H9 (cell line): ENCODE data around the gene SSPN. TPM values are rescaled to one million over a fixed set of nuclear protein-coding genes. Genes with fewer than 3 reads are reported as not detected.

ENCODE experiments used
- DNase-seq: peaks from one replicate; pipeline ENCODE4 v3.0.0-alpha.2; 2017
- H2AFZ ChIP-seq: one replicate; pipeline ENCODE4 v1.6.1; 2013; ENCODE audit warnings: mild to moderate bottlenecking, low read length, control low read depth, moderate library complexity
- H2AK5ac ChIP-seq: 2 replicates; pipeline ENCODE4 v1.6.1; 2013; ENCODE audit warnings: low read length, control low read depth, mixed read lengths; ENCODE audit not compliant: insufficient read length
- H2BK120ac ChIP-seq: one replicate; pipeline ENCODE4 v1.6.1; 2013; ENCODE audit warnings: low read depth, mild to moderate bottlenecking, low read length, control low read depth, inconsistent platforms; ENCODE audit not compliant: poor library complexity, severe bottlenecking
- H2BK12ac ChIP-seq: 2 replicates; pipeline ENCODE4 v1.6.1; 2013; ENCODE audit warnings: low read length, control low read depth, mixed read lengths, low read depth; ENCODE audit not compliant: insufficient read length
- H2BK15ac ChIP-seq: 2 replicates; pipeline ENCODE4 v1.6.1; 2013; ENCODE audit warnings: low read depth, low read length, control low read depth
- H2BK20ac ChIP-seq: one replicate; pipeline ENCODE4 v1.6.1; 2013; ENCODE audit warnings: low read depth, mild to moderate bottlenecking, low read length, control low read depth, inconsistent platforms; ENCODE audit not compliant: poor library complexity, severe bottlenecking
- H2BK5ac ChIP-seq: 2 replicates; pipeline ENCODE4 v1.6.1; 2013; ENCODE audit warnings: low read length, control low read depth, mixed read lengths; ENCODE audit not compliant: insufficient read length
- H3K14ac ChIP-seq: 2 replicates; pipeline ENCODE4 v1.6.1; 2013; ENCODE audit warnings: low read length, control low read depth; ENCODE audit not compliant: insufficient read depth
- H3K18ac ChIP-seq: 2 replicates; pipeline ENCODE4 v1.6.1; 2013; ENCODE audit warnings: low read depth, mild to moderate bottlenecking, mixed read lengths, low read length, control low read depth; ENCODE audit not compliant: insufficient read length
- H3K23ac ChIP-seq: 2 replicates; pipeline ENCODE4 v1.6.1; 2013; ENCODE audit warnings: low read length, control low read depth, mixed read lengths, low read depth; ENCODE audit not compliant: insufficient read length
- H3K23me2 ChIP-seq: 2 replicates; pipeline ENCODE4 v1.6.1; 2013; ENCODE audit warnings: low read depth, mild to moderate bottlenecking, mixed read lengths, low read length, control low read depth; ENCODE audit not compliant: insufficient read length, poor library complexity, severe bottlenecking
- H3K27ac ChIP-seq: 2 replicates; pipeline ENCODE4 v1.5.1; 2013; ENCODE audit warnings: low read length, control low read depth, mixed read lengths, low read depth; ENCODE audit not compliant: insufficient read length
- H3K27me3 ChIP-seq: 2 replicates; pipeline ENCODE4 v1.6.1; 2013; ENCODE audit warnings: low read length, control low read depth, inconsistent platforms; ENCODE audit not compliant: insufficient read depth
- H3K4ac ChIP-seq: 2 replicates; pipeline ENCODE4 v1.6.1; 2013; ENCODE audit warnings: low read depth, mild to moderate bottlenecking, control low read depth, inconsistent platforms, low read length, moderate library complexity
- H3K4me1 ChIP-seq: 2 replicates; pipeline ENCODE4 v1.6.1; 2013; ENCODE audit warnings: low read length, control low read depth, inconsistent platforms; ENCODE audit not compliant: insufficient read depth
- H3K4me2 ChIP-seq: 2 replicates; pipeline ENCODE4 v1.6.1; 2013; ENCODE audit warnings: low read length, control low read depth, mixed read lengths; ENCODE audit not compliant: insufficient read length, insufficient read depth
- H3K56ac ChIP-seq: 2 replicates; pipeline ENCODE4 v1.6.1; 2013; ENCODE audit warnings: low read depth, mild to moderate bottlenecking, mixed read lengths, low read length, control low read depth; ENCODE audit not compliant: insufficient read length
- H3K79me1 ChIP-seq: 2 replicates; pipeline ENCODE4 v1.6.1; 2013; ENCODE audit warnings: low read depth, mild to moderate bottlenecking, moderate library complexity, low read length, control low read depth, inconsistent platforms; ENCODE audit not compliant: insufficient read depth, poor library complexity, severe bottlenecking
- H3K79me2 ChIP-seq: 2 replicates; pipeline ENCODE4 v1.6.1; 2013; ENCODE audit warnings: low read length, control low read depth, inconsistent platforms; ENCODE audit not compliant: insufficient read depth
- H3K9ac ChIP-seq: 2 replicates; pipeline ENCODE4 v1.6.1; 2013; ENCODE audit warnings: low read length, control low read depth, mixed read lengths; ENCODE audit not compliant: insufficient read length; ENCODE audit errors: extremely low read depth
- H3K9me3 ChIP-seq: one replicate; pipeline ENCODE4 v1.6.1; 2013; ENCODE audit warnings: low read depth, low read length, inconsistent platforms; ENCODE audit not compliant: control insufficient read depth
- H3T11ph ChIP-seq: one replicate; pipeline ENCODE4 v1.6.1; 2013; ENCODE audit warnings: mild to moderate bottlenecking, low read length, control low read depth, inconsistent platforms
- H4K20me1 ChIP-seq: one replicate; pipeline ENCODE4 v1.6.1; 2013; ENCODE audit not compliant: control insufficient read depth, insufficient read length, insufficient read depth
- H4K5ac ChIP-seq: 2 replicates; pipeline ENCODE4 v1.6.1; 2013; ENCODE audit warnings: low read depth, mild to moderate bottlenecking, mixed read lengths, low read length, control low read depth; ENCODE audit not compliant: insufficient read length
- H4K8ac ChIP-seq: replicated peaks from 2 replicates; pipeline ENCODE4 v1.6.1; 2013; ENCODE audit warnings: low read length, control low read depth, mixed read lengths, low read depth; ENCODE audit not compliant: insufficient read length
- H4K91ac ChIP-seq: 2 replicates; pipeline ENCODE4 v1.6.1; 2013; ENCODE audit warnings: low read depth, mild to moderate bottlenecking, moderate library complexity, mixed read lengths, low read length, control low read depth; ENCODE audit not compliant: insufficient read length
- H3K27ac Mint-ChIP-seq, 3 experiments: 2 replicates in 2 of 3; 3 replicates in 1 of 3; pipeline ENCODE4 v1.8.0; 2020 to 2021; ENCODE audit warnings: mixed read lengths in 3 of 3, mild to moderate bottlenecking in 1 of 3, moderate library complexity in 1 of 3
- H3K27me3 Mint-ChIP-seq: 2 replicates; pipeline ENCODE4 v1.8.0; 2021; ENCODE audit warnings: low read depth, mild to moderate bottlenecking, moderate library complexity, mixed read lengths
- H3K36me3 Mint-ChIP-seq, 3 experiments: 2 replicates in 2 of 3; 3 replicates in 1 of 3; pipeline ENCODE4 v1.8.0; 2020 to 2021; ENCODE audit warnings: low read depth in 3 of 3, mixed read lengths in 3 of 3; ENCODE audit not compliant: insufficient read depth in 1 of 3
- H3K4me1 Mint-ChIP-seq, 2 experiments: 2 replicates each; pipeline ENCODE4 v1.8.0; 2020; ENCODE audit warnings: mixed read lengths in 2 of 2
- H3K4me3 Mint-ChIP-seq, 2 experiments: 2 replicates in 1 of 2; 3 replicates in 1 of 2; pipeline ENCODE4 v1.8.0; 2020 to 2021; ENCODE audit warnings: mild to moderate bottlenecking in 2 of 2, mixed read lengths in 2 of 2, moderate library complexity in 1 of 2
- H3K9me3 Mint-ChIP-seq, 2 experiments: 2 replicates in 1 of 2; 3 replicates in 1 of 2; pipeline ENCODE4 v1.8.0; 2020; ENCODE audit warnings: mild to moderate bottlenecking in 2 of 2, mixed read lengths in 2 of 2, moderate library complexity in 1 of 2
- CTCF ChIP-seq: fragments of 200-600 bp; sonication (generic); conservative IDR thresholded peaks from 3 replicates; pipeline ENCODE4 v1.8.0; 2021; ENCODE audit warnings: antibody characterized with exemption, mild to moderate bottlenecking
- WGBS: extraction: QIAGEN DNeasy Blood & Tissue Kit; methylation state at CpG from one replicate; pipeline ENCODE4 v1.1.7; 2013; ENCODE audit warnings: missing lambda C conversion rate, low lambda C conversion rate, mixed read lengths; ENCODE audit not compliant: insufficient read length; ENCODE audit errors: extremely low coverage; 5-methylcytosine and 5-hydroxymethylcytosine counted together
- total RNA-seq: library from RNA; stranded (reverse); gene quantifications from 2 replicates; pipeline ENCODE4 v1.2.1, GENCODE V29; 2021

The SSPN gene
- total RNA-seq, 1 experiment from 2014 or later, result 0.81 TPM

GRCh38 chr12:26224657-26225056 lies 29.3 kb downstream of the SSPN start:
- Histone ChIP-seq H3K23ac (no peak overlapping the region), H4K8ac (no peak overlapping the region), H3T11ph (no peak overlapping the region), H3K27me3 (peaks cover 11% of the 10 kb centered on the region; the same call in 1 of the 2 replicates), H2AK5ac (no peak overlapping the region), H2BK12ac (no peak overlapping the region), H3K9me3 (no peaks in the 10 kb centered on the region), H3K79me1 (no peaks in the 10 kb centered on the region), H2BK120ac (no peak overlapping the region), H3K14ac (no peak overlapping the region), H3K79me2 (no peaks in the 10 kb centered on the region), H3K56ac (no peak overlapping the region), H2BK20ac (no peak overlapping the region), H3K9ac (no peak overlapping the region), H3K4me1 (no peaks in the 10 kb centered on the region; the same call in 1 of the 2 replicates), H2BK15ac (no peak overlapping the region), H4K20me1 (no peaks in the 10 kb centered on the region), H3K27ac (no peak overlapping the region), H3K4me2 (no peak overlapping the region), H4K91ac (no peak overlapping the region), H2AFZ (no peak overlapping the region), H4K5ac (no peak overlapping the region), H3K18ac (no peak overlapping the region), H3K4ac (no peak overlapping the region), H2BK5ac (no peak overlapping the region), H3K23me2 (no peaks in the 10 kb centered on the region)
- WGBS, result no CpG with 5 or more reads among the region's 5 CpGs
- H3K27ac Mint-ChIP-seq, result no peak overlapping the region
- H3K27me3 Mint-ChIP-seq, result peaks cover 55% of the 10 kb centered on the region
- TF ChIP-seq CTCF, result no peak
- H3K4me3 Mint-ChIP-seq, result no peak overlapping the region
- no peak for DNase-seq
- no peaks in the 10 kb centered on the region for H3K36me3 Mint-ChIP-seq
- H3K4me1 Mint-ChIP-seq, result peaks cover 9 to 14% of the 10 kb centered on the region in 2 experiments
- no peaks in the 10 kb centered on the region for H3K9me3 Mint-ChIP-seq
